HepG2 (cell line): ENCODE measurements around the gene TAF6L. TPM values are rescaled to one million over a fixed set of nuclear protein-coding genes. Genes with fewer than 3 reads are reported as not detected.

Experiments
- AKAP8 ChIP-seq: sonication (generic); formaldehyde crosslinking; IDR thresholded peaks from 2 replicates; pipeline ENCODE4 v1.5.1; 2020; ENCODE audit warnings: mild to moderate bottlenecking, missing genetic modification reagents
- ETV6 ChIP-seq: sonication (generic); formaldehyde crosslinking; conservative IDR thresholded peaks from 2 replicates; pipeline ENCODE4 v1.4.0; 2020; ENCODE audit warnings: missing genetic modification reagents
- FOSL1 ChIP-seq: sonication (generic); formaldehyde crosslinking; IDR thresholded peaks from 2 replicates; pipeline ENCODE4 v1.9.0; 2021; ENCODE audit warnings: missing genetic modification reagents, borderline replicate concordance
- GPN1 ChIP-seq: sonication (generic); formaldehyde crosslinking; IDR thresholded peaks from 2 replicates; pipeline ENCODE4 v1.5.1; 2020; ENCODE audit warnings: missing genetic modification reagents, borderline replicate concordance
- HDAC1 ChIP-seq: sonication (generic); formaldehyde crosslinking; IDR thresholded peaks from 2 replicates; pipeline ENCODE4 v1.5.1; 2020; ENCODE audit warnings: mild to moderate bottlenecking, missing genetic modification reagents
- KDM5A ChIP-seq: fragments of 200-600 bp; sonication (generic); IDR thresholded peaks from 2 replicates; pipeline ENCODE4 v1.7.0; 2018; ENCODE audit warnings: antibody characterized with exemption, mild to moderate bottlenecking, low read length, borderline replicate concordance
- KLF13 ChIP-seq: sonication (generic); formaldehyde crosslinking; IDR thresholded peaks from 2 replicates; pipeline ENCODE4 v1.4.0; 2020; ENCODE audit warnings: mild to moderate bottlenecking, missing genetic modification reagents
- MIER3 ChIP-seq: IDR thresholded peaks from 2 replicates; pipeline ENCODE4 v1.6.1; 2016; ENCODE audit warnings: missing compliant biosample characterization, borderline replicate concordance
- MTA3 ChIP-seq: sonication (generic); formaldehyde crosslinking; IDR thresholded peaks from 2 replicates; pipeline ENCODE4 v1.4.0; 2020; ENCODE audit warnings: missing genetic modification reagents
- SALL2 ChIP-seq: sonication (generic); formaldehyde crosslinking; IDR thresholded peaks from 2 replicates; pipeline ENCODE4 v1.8.1; 2023; ENCODE audit warnings: mild to moderate bottlenecking, missing genetic modification reagents, inconsistent platforms
- SIX1 ChIP-seq: sonication (generic); formaldehyde crosslinking; IDR thresholded peaks from 2 replicates; pipeline ENCODE4 v1.4.0; 2020; ENCODE audit warnings: missing genetic modification reagents, borderline replicate concordance
- SMAD9 ChIP-seq: sonication (generic); formaldehyde crosslinking; IDR thresholded peaks from 2 replicates; pipeline ENCODE4 v1.5.1; 2020; ENCODE audit warnings: mild to moderate bottlenecking, missing genetic modification reagents
- SMARCC2 ChIP-seq: fragments of 450-650 bp; IDR thresholded peaks from 2 replicates; pipeline ENCODE4 v1.6.1; 2017; ENCODE audit warnings: antibody characterized with exemption, mild to moderate bottlenecking
- SYNCRIP ChIP-seq: fragments of 200-400 bp; formaldehyde crosslinking; IDR thresholded peaks from 2 replicates; pipeline ENCODE4 v1.6.1; 2018; ENCODE audit warnings: mild to moderate bottlenecking, low read depth, low read length; ENCODE audit not compliant: insufficient read depth
- ZNF446 ChIP-seq: sonication (generic); formaldehyde crosslinking; IDR thresholded peaks from 2 replicates; pipeline ENCODE4 v1.5.0; 2020; ENCODE audit warnings: mild to moderate bottlenecking, missing genetic modification reagents
- ZNF543 ChIP-seq: sonication (generic); formaldehyde crosslinking; IDR thresholded peaks from 2 replicates; pipeline ENCODE4 v1.4.0; 2020; ENCODE audit warnings: mild to moderate bottlenecking, missing genetic modification reagents
- ZNF605 ChIP-seq: sonication (generic); formaldehyde crosslinking; IDR thresholded peaks from 2 replicates; pipeline ENCODE4 v1.8.0; 2022; ENCODE audit warnings: mild to moderate bottlenecking, missing genetic modification reagents
- ZNF652 ChIP-seq: IDR thresholded peaks from 2 replicates; pipeline ENCODE4 v1.6.1; 2016; ENCODE audit warnings: low read depth, borderline replicate concordance
- ZNF761 ChIP-seq: sonication (generic); formaldehyde crosslinking; conservative IDR thresholded peaks from 2 replicates; pipeline ENCODE4 v1.4.0; 2020; ENCODE audit warnings: mild to moderate bottlenecking, missing genetic modification reagents
- polyA plus RNA-seq, 8 experiments: library from polyadenylated mRNA; depleted of rRNA in 3 of 8; stranded (reverse) in 7 of 8; unstranded in 1 of 8; fragments of >200 nt; fragmentation: Illumina TruSeq in 4 of 8; extraction: Trizol in 4 of 8; gene quantifications; 2 replicates each; pipeline versions ENCODE4 v1.2.1 to v1.2.3, GENCODE V29; 2011 to 2016; ENCODE audit warnings: low read depth in 4 of 8, missing spikeins in 1 of 8, mixed read lengths in 1 of 8; ENCODE audit not compliant: insufficient read depth in 1 of 8
- total RNA-seq, 5 experiments: library from RNA; depleted of rRNA; stranded (reverse); fragments of >200 nt; fragmentation: Illumina TruSeq; extraction: Trizol; gene quantifications; 2 replicates each; pipeline ENCODE4 v1.2.3, GENCODE V29; 2016; ENCODE audit warnings: low read depth in 1 of 5
- TF ChIP-seq, protein P1 (sequence below): sonication (generic); formaldehyde crosslinking; IDR thresholded peaks from 2 replicates; pipeline ENCODE4 v1.4.0; 2020; ENCODE audit warnings: missing genetic modification reagents
- TF ChIP-seq, protein P2 (sequence below): sonication (generic); formaldehyde crosslinking; IDR thresholded peaks from 2 replicates; pipeline ENCODE4 v1.9.0; 2021; ENCODE audit warnings: missing genetic modification reagents, mild to moderate bottlenecking, borderline replicate concordance
- TF ChIP-seq, protein P3 (sequence below): sonication (generic); formaldehyde crosslinking; conservative IDR thresholded peaks from 2 replicates; pipeline ENCODE4 v1.8.0; 2022; ENCODE audit warnings: missing genetic modification reagents

The TAF6L gene
- total and polyA plus RNA-seq, 2 of the 13 experiments (the other 11 are each of a cell fraction or from before 2014, with no cell fraction given), result 12.6 to 19.4 TPM

DNA sequence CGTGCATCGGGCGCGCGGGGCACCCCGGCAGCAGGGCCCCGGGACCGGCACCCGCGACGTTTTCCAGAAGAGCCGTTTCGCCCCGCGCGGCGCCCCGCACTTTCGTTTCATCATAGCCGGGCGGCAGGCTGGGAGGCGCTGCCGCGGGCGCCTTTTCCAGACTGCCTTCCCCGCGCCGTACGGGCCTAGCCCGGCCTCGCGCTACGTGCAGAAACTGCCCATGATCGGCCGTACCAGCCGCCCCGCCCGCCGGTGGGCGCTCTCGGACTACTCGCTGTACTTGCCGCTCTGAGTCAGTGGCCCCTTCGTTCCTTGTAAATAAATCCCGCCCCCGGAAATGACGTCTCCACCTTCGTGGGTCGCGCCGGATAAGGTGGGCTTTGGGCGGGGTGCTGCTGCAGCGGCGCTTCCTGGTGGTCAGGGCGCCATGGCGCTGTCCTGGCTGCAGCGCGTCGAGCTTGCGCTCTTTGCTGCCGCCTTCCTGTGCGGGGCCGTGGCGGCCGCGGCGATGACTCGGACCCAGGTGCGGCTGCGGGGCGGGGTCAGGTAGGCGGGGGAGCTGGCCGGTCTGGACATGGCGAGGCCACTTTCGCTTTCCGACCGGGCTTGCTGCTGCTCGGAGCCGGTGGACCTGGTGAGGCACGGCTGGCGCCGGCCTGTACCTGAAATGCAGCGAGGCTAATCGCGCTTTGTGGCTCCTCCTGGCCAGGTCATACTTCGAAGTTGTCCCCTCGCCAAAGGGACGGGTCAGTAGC lies 16.0 kb downstream of the TAF6L start, which contains the start of gene TMEM179B (continued):
- TF ChIP-seq KDM5A, result peak; percentile 66; the same call in 1 of the 2 replicates
- no peak for TF ChIP-seq ZNF652 (CRISPR knock-in tag)
- TF ChIP-seq ETV6 (CRISPR knock-in tag), result peak; percentile 75
- TF ChIP-seq, protein P1, sequence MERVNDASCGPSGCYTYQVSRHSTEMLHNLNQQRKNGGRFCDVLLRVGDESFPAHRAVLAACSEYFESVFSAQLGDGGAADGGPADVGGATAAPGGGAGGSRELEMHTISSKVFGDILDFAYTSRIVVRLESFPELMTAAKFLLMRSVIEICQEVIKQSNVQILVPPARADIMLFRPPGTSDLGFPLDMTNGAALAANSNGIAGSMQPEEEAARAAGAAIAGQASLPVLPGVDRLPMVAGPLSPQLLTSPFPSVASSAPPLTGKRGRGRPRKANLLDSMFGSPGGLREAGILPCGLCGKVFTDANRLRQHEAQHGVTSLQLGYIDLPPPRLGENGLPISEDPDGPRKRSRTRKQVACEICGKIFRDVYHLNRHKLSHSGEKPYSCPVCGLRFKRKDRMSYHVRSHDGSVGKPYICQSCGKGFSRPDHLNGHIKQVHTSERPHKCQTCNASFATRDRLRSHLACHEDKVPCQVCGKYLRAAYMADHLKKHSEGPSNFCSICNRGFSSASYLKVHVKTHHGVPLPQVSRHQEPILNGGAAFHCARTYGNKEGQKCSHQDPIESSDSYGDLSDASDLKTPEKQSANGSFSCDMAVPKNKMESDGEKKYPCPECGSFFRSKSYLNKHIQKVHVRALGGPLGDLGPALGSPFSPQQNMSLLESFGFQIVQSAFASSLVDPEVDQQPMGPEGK (CRISPR knock-in tag), result peak; percentile 66
- 0 out of 2 replicates have a peak, but pooled peaks have one; percentile 81 for TF ChIP-seq SMAD9 (CRISPR knock-in tag)
- peak; percentile 89; the same call in 1 of the 2 replicates for TF ChIP-seq MIER3 (CRISPR knock-in tag)
- TF ChIP-seq ZNF605 (CRISPR knock-in tag), result no peak; the same call in 1 of the 2 replicates
- no peak for TF ChIP-seq SIX1 (CRISPR knock-in tag)
- TF ChIP-seq, protein P2, sequence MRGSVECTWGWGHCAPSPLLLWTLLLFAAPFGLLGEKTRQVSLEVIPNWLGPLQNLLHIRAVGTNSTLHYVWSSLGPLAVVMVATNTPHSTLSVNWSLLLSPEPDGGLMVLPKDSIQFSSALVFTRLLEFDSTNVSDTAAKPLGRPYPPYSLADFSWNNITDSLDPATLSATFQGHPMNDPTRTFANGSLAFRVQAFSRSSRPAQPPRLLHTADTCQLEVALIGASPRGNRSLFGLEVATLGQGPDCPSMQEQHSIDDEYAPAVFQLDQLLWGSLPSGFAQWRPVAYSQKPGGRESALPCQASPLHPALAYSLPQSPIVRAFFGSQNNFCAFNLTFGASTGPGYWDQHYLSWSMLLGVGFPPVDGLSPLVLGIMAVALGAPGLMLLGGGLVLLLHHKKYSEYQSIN (CRISPR knock-in tag), result no peak
- no peak for TF ChIP-seq SYNCRIP
- TF ChIP-seq FOSL1, result peak; percentile 29; the same call in 1 of the 2 replicates
- TF ChIP-seq SMARCC2, result no peak
- 0 out of 2 replicates have a peak, but pooled peaks have one; percentile 21 for TF ChIP-seq GPN1 (CRISPR knock-in tag)
- TF ChIP-seq HDAC1 (CRISPR knock-in tag), result peak; percentile 96
- TF ChIP-seq, protein P3, sequence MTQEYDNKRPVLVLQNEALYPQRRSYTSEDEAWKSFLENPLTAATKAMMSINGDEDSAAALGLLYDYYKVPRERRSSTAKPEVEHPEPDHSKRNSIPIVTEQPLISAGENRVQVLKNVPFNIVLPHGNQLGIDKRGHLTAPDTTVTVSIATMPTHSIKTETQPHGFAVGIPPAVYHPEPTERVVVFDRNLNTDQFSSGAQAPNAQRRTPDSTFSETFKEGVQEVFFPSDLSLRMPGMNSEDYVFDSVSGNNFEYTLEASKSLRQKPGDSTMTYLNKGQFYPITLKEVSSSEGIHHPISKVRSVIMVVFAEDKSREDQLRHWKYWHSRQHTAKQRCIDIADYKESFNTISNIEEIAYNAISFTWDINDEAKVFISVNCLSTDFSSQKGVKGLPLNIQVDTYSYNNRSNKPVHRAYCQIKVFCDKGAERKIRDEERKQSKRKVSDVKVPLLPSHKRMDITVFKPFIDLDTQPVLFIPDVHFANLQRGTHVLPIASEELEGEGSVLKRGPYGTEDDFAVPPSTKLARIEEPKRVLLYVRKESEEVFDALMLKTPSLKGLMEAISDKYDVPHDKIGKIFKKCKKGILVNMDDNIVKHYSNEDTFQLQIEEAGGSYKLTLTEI (CRISPR knock-in tag), result no peak
- peak; percentile 67 for TF ChIP-seq ZNF543 (CRISPR knock-in tag)
- TF ChIP-seq ZNF446 (CRISPR knock-in tag), result peak; percentile 81
- TF ChIP-seq AKAP8 (CRISPR knock-in tag), result peak; percentile 99
- TF ChIP-seq SALL2 (CRISPR knock-in tag), result peak; percentile 88
- TF ChIP-seq ZNF761 (CRISPR knock-in tag), result peak; percentile 83
- peak; percentile 31; the same call in 1 of the 2 replicates for TF ChIP-seq KLF13 (CRISPR knock-in tag)
- no peak for TF ChIP-seq MTA3 (CRISPR knock-in tag)
